Stimulated activated CD8-positive, alpha-beta memory T cell treated with anti-CD3 and anti-CD28 coated beads, Interleukin-4, amount 100 ng/mL, for 24 hours (primary cell): Measurements from ENCODE around the gene FBLN2.

Source experiments
- DNase-seq: peaks from one replicate; pipeline ENCODE4 v3.0.0-alpha.2; 2020; ENCODE audit warnings: low read depth

The FBLN2 gene

DNA sequence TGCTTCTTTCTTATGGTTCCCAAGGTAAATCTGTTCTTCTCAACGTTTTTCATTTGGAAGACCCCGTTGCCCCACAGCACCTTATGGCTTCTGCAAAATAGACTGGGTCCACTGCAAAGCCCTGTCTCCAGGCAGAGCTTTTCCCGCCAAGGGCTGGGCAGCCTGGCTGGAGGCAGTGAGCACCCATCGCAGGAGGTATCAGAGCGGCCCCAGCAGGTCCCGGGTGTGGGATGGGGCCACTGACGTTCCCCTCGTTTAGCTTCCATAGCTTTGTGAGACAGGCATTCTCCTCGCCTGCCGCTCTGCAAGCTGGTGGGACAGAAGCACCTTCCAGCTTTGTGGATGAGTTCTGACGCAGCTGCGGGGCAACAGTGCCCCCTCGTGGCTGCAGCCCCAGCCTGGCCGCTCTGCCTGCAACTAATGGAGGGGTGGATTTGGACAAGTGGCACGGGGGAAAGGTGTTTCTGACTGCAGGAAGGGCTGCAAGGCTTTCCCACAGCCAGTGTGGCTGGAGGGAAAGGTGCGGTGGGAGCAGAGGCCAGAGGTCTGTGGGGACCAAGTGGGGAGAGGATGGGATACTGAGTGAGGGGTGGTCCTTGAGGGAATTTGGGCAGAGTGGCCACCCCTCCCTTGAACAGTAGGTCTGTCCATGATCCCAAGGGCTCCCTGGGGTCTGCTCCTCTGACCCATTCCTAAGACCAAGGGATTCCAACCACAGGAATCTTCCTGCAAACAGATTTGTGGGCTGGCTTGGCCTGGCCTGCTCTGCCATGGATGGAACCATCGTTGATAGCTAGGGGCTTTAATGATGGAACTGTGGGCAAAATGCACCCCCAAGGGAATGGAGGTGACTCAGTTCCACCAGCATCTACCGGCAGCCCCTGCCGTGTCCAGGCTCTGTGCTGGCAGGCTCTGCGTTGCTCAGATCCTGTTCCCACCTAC, 99.4 kb downstream of the FBLN2 start:
- DNase-seq: peak; percentile 69

- DNase-seq: peak; percentile 69
These were observed 101.5 kb downstream of the FBLN2 start for GRCh38 chr3:13650210-13651056.

- no peak for DNase-seq
These were observed 102.1 kb downstream of the FBLN2 start for GRCh38 chr3:13651057-13651400.

- no peak for DNase-seq
These were observed 103.0 kb downstream of the FBLN2 start for GRCh38 chr3:13651775-13652428.

DNA sequence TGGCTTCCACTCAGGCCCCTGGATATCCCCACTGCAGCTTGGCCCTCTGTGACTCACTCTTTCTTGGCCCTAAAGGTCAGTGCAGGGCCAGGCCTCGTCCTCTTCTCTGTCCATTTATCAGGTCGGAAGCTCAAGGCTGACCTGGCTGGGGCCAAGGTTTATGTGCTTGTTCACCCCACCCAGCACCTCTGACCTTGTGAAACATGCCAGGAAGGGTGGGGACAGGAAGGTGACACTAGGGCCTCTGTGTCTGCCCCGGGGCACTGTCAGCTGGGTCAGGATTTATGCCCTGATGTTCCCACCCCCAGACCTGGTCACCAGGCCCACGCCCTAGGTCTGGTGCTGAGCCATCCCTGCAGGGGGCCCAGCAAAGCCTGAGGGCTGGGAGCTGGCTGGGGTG, 103.8 kb downstream of the FBLN2 start:
- DNase-seq: no peak

DNA sequence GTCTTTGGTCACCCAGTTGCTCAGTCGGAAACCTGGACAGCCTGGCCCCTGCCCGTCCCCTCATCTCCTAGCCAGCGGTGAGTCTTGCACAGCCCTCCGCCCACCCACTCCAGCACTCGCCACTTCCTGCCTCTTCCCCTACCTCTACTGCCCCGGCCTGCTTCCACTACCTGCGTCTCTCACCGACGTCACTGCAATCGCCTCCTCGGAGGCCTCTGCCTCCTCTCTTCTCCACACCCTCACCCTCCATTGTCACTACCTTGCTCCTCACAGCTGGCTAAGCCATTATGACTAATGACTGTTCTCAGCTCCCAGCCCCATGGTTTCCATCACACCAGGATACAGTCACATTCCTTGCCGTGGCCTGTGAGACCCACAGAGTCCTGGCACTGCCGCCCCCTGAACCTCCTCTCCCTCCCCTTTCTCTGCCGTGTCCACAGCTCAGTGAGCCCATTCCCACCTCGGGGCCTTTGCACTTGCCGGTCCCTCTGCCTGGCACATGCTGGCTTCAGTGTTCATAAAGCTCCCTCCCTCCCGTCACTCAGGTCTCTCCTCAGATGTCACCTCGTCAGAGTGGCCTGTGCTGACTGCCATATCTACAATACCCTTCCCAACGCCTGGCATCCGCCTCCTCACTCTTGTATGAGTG, 104.8 kb downstream of the FBLN2 start:
- no peak for DNase-seq

- DNase-seq: no peak
These were observed 105.6 kb downstream of the FBLN2 start for GRCh38 chr3:13654330-13655060.

GRCh38 chr3:13655061-13655913, 106.4 kb downstream of the FBLN2 start:
- no peak for DNase-seq

DNA sequence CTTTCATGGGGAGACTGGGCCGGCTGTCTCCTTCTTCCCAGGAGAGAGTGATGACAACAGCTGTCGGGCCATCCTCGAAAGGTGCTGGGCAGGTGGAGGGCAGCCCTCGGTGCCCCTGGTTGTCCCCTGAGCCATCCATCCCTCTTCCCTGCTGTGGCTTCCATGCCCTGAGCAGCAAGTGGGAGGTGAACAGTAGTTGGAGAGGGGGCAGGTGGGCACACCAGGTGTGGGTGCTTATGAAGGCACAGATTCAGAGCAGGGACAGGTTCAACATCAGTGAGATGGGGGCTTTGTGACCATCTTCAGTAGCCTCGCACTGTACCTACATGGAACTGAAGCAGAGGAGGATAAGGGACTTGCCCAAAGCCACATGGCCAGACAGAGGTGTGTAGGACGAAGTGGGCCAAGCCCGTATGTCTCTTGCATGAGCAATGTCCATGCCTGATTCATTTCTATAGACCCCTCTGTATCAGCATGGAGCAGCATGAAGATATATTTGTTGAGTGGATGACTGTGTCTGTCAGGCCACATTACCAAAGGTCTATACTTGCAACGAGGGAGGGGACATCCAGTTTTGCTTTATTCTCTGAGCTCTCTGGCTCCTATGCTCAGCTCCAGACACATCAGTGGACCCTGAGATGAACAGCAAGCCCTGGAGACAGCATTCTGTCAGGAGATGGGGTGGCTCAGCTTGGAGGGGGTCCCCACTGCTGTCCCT, 107.8 kb downstream of the FBLN2 start:
- no peak for DNase-seq

DNA sequence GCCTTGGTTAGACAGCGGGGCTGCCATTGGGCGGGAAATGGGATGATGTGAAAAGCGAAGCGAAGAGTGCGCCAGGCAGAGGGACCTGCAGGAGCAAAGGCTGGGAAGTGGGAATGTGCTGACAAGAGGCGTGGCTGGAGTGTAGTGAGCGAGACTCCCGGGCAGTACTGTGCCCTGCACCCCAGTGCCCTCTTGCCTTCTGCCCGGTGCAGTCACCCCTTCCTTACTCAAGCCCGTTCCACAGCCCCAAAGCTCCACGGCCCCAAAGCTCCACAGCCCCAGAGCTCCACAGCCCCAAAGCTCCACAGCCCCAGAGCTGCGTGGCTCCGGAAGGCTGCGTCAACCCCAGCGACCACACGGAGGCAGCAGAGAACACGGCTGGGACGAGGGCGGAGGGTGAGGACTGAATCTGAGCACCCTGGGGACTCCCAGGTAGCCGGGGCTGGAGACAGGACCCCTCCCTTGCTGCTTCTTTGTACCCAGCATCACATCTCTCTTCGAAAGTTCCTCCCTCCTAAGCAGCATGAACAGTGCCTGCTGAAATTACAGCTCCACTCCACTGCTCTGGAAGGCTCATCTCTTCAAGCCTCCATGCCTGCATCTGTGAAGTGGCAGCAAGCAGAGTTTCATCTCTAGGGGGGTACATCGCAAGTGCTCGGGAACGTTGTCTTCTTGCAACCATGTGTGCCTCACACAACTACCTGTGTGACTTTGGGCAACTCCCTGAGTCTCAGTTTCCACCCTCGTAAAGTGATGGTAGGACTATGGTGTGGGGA, 108.9 kb downstream of the FBLN2 start:
- DNase-seq: peak; percentile 29

- no peak for DNase-seq
These were observed 109.8 kb downstream of the FBLN2 start for GRCh38 chr3:13658681-13659080.

DNA sequence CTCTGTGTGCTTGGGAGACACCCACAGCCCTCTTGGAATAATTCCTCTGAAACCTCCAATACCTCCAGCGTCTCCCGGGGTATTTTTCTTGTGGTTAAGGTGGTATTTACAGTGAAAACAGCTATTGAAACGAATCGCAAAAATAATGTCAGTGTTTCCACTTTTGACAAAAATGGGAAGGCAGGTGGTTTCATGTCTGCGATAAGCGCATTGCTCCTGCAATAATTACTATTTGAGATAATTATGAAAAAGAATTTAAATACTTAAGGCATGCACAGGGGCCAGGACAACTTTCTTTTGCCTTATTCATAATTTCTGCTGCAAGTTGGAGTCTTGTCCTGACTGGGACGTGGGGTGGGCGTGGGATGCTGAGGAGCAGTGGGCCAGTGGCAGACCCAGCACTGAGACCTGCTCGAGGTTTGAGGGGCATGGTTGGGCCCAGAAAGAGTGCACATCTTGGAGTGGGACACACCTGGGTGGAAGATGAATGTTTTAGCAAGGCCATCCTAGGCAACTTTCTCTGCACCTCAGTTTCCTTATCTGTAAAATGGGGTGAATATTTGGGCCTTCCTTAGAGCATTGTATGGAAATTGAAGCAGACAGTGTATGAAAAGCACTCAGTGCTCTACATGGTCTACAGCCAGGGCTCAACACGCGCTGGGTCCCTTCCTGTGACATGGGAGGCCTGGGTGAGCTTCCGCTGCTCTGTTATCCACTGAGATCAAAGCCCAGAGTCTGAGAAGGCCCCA, 110.5 kb downstream of the FBLN2 start:
- no peak for DNase-seq

GRCh38 chr3:13660042-13660874, 111.3 kb downstream of the FBLN2 start:
- no peak for DNase-seq

DNA sequence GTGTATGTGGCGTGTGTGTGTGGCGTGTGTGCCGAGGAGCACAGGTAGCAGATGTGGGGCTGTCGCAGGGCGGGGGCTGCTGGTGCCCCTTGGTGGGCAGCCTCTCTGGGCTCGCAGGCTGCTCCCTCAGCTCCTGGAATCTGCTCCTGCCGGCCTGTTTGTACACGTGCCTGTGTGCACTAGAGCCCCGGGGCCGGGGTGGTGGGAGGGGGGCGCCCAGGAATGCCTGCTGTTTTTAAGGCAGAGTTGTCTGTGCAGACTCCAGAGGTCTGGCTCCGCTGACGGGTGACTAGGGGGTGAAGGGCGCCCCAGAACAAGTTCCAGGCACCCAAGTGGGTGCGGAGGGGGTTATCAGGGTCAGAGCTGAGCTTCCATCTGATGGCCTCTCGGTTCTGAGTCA, 112.2 kb downstream of the FBLN2 start:
- no peak for DNase-seq

DNA sequence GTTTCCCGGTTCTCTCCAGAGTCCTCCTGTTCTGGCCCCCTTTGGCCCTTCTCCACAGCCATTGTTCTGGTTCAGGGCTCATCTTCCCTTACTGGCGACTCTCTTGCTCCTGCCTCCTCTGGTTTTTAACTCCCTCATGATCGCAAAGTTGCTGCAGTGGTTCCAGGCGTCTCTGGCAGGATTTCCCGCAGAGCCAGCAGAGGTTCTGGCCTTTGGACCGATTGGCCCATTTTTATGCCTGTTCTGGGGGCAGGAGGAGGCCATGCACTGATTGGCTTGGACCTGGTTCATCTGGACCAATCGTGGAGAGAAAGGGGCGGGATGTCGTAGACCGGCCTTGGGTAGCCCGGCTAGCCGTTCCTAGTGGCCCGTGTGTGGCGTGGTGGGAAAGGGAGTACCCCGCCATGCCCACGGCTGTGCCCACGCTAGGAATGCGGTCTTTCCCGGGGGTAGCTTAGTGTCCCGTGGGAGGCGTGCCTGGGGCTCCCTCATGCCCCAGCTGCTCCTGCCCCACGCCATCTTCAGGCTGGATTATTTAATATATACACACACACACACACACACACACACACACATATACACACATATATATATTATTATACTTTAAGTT, 113.4 kb downstream of the FBLN2 start:
- no peak for DNase-seq

- no peak for DNase-seq
These were observed 115.0 kb downstream of the FBLN2 start for GRCh38 chr3:13663781-13664535.
